Naive thymus-derived CD8-positive, alpha-beta T cell (primary cell): ENCODE measurements around the gene FAM168A. TPM values are rescaled to one million over a fixed set of nuclear protein-coding genes. Genes with fewer than 3 reads are reported as not detected.
"Not testable (repeated sequence)": the region's sequence is repeated elsewhere in the genome, so short reads cannot be mapped to it uniquely, and the experiment has no call there.

Source experiments
- ATAC-seq, 2 donors: fragments of 150-1000 bp; cut with Tn5 transposase in 1 of 2; sonication (Bioruptor Pico), chemical (Tn5 transposase) in 1 of 2; 1 replicate in 1 of 2; 2 replicates in 1 of 2; pipeline ENCODE4 v1.10.0; 2021; ENCODE audit warnings: mild to moderate bottlenecking in 2 of 2, moderate library complexity in 2 of 2
- POLR2A ChIA-PET: fragments of 350-600 bp; sonication (Branson Sonifier 250); formaldehyde crosslinking; loops from one replicate; lab custom pipeline; 2021; ENCODE audit warnings: antibody characterized with exemption; lab: Charles Lee
- DNase-seq, 10 donors: peaks; one replicate each; pipeline versions ENCODE4 v3.0.0 to v3.0.0-alpha.2; 2020 to 2022
- H3K27ac Mint-ChIP-seq, 10 donors: one replicate each; pipeline ENCODE4 v1.8.0; 2020 to 2022; ENCODE audit warnings: mild to moderate bottlenecking in 10 of 10, mixed read lengths in 10 of 10, moderate library complexity in 4 of 10, inconsistent platforms in 1 of 10
- H3K27me3 Mint-ChIP-seq, 5 donors: one replicate each; pipeline ENCODE4 v1.8.0; 2021 to 2022; ENCODE audit warnings: mixed read lengths in 5 of 5
- H3K36me3 Mint-ChIP-seq, 3 donors: one replicate each; pipeline ENCODE4 v1.8.0; 2020 to 2022; ENCODE audit warnings: mixed read lengths in 3 of 3, mild to moderate bottlenecking in 2 of 3, inconsistent platforms in 1 of 3
- H3K4me1 Mint-ChIP-seq, 4 donors: one replicate each; pipeline ENCODE4 v1.8.0; 2021 to 2022; ENCODE audit warnings: mixed read lengths in 4 of 4
- H3K4me3 Mint-ChIP-seq, 10 donors: one replicate each; pipeline ENCODE4 v1.8.0; 2020 to 2022; ENCODE audit warnings: mild to moderate bottlenecking in 10 of 10, mixed read lengths in 10 of 10, moderate library complexity in 6 of 10, inconsistent platforms in 1 of 10
- H3K9me3 Mint-ChIP-seq, 9 donors: one replicate each; pipeline ENCODE4 v1.8.0; 2020 to 2022; ENCODE audit warnings: mixed read lengths in 9 of 9, mild to moderate bottlenecking in 3 of 9, inconsistent platforms in 1 of 9, moderate library complexity in 1 of 9
- polyA plus RNA-seq, 3 donors: library from polyadenylated mRNA; unstranded; fragments of 300-500 nt; fragmentation: Illumina TruSeq; gene quantifications; one replicate each; pipeline ENCODE4 v1.2.3, GENCODE V29; 2021
- total RNA-seq, 8 experiments: library from RNA in 2 of 8; stranded (reverse) in 2 of 8; gene quantifications; one replicate each; pipeline ENCODE4 v1.2.3 and lab custom pipeline; 2021 to 2026

FAM168A gene
- total and polyA plus RNA-seq, 5 experiments from 2014 or later = 2.6 to 21.7 (median 5.0) TPM

- H3K4me3 Mint-ChIP-seq = no peak overlapping the region
- POLR2A ChIA-PET = no interaction called here
- no peaks in the 10 kb centered on the region for H3K9me3 Mint-ChIP-seq
- H3K4me1 Mint-ChIP-seq = peaks cover 0 to 5% (median 2%) of the 10 kb centered on the region in 4 donors
- ATAC-seq (no peak), DNase-seq (no peak)
- H3K36me3 Mint-ChIP-seq = peaks cover 0 to 8% (median 3%) of the 10 kb centered on the region in 3 donors
- H3K27me3 Mint-ChIP-seq = no peaks in the 10 kb centered on the region
- H3K27ac Mint-ChIP-seq = no peak overlapping the region
These were observed 142.9 kb downstream of the FAM168A start for GRCh38 chr11:73454987-73455386.

- no peak for ATAC-seq
- Mint-ChIP-seq H3K27me3 (no peaks in the 10 kb centered on the region), H3K27ac (no peak overlapping the region)
These were observed 144.3 kb downstream of the FAM168A start for GRCh38 chr11:73453562-73453961.

GRCh38 chr11:73452726-73453125 lies 145.2 kb downstream of the FAM168A start:
- Mint-ChIP-seq H3K4me3 (no peak overlapping the region), H3K36me3 (peaks cover 0 to 15% (median 10%) of the 10 kb centered on the region in 3 donors), H3K27me3 (no peaks in the 10 kb centered on the region), H3K27ac (no peak overlapping the region), H3K9me3 (no peaks in the 10 kb centered on the region), H3K4me1 (peaks cover 0 to 5% (median 2%) of the 10 kb centered on the region in 4 donors)
- DNase-seq (no peak), ATAC-seq (no peak)
- POLR2A ChIA-PET = no interaction called here

More at GRCh38 chr11:73453562-73453961, 144.3 kb downstream of the FAM168A start:
- POLR2A ChIA-PET = no interaction called here
- Mint-ChIP-seq H3K36me3 (peaks cover 0 to 13% (median 10%) of the 10 kb centered on the region in 3 donors), H3K4me1 (peaks cover 0 to 5% (median 2%) of the 10 kb centered on the region in 4 donors), H3K4me3 (no peak overlapping the region), H3K9me3 (no peaks in the 10 kb centered on the region)
- DNase-seq = no peak

- POLR2A ChIA-PET = interaction anchor here (0.6 kb wide), 1 partner anchor 738 kb away, joined by 3 read pairs; no protein-coding TSS in a partner anchor
- Mint-ChIP-seq H3K4me1 (peaks cover 1 to 9% (median 6%) of the 10 kb centered on the region in 4 donors), H3K4me3 (no peak overlapping the region), H3K27ac (peak overlapping the region in 1 of 10 donors; percentile 51), H3K9me3 (no peaks in the 10 kb centered on the region), H3K36me3 (peaks cover 0 to 15% (median 6%) of the 10 kb centered on the region in 3 donors), H3K27me3 (no peaks in the 10 kb centered on the region)
- DNase-seq = no peak
- ATAC-seq = no peak
These were observed 146.0 kb downstream of the FAM168A start for GRCh38 chr11:73451896-73452295.

- H3K36me3 Mint-ChIP-seq = peaks cover 0 to 14% (median 7%) of the 10 kb centered on the region in 3 donors
- no peaks in the 10 kb centered on the region for H3K27me3 Mint-ChIP-seq
- H3K9me3 Mint-ChIP-seq = no peaks in the 10 kb centered on the region
- DNase-seq (no peak), ATAC-seq (no peak)
- no peak overlapping the region for H3K4me3 Mint-ChIP-seq
- no peak overlapping the region for H3K27ac Mint-ChIP-seq
- POLR2A ChIA-PET = no interaction called here
- H3K4me1 Mint-ChIP-seq = peaks cover 9 to 17% (median 11%) of the 10 kb centered on the region in 4 donors
These were observed 151.1 kb downstream of the FAM168A start for GRCh38 chr11:73446766-73447165.

- DNase-seq (no peak), ATAC-seq (no peak)
- POLR2A ChIA-PET = no interaction called here
- Mint-ChIP-seq H3K4me1 (peaks cover 9 to 15% (median 11%) of the 10 kb centered on the region in 4 donors), H3K27me3 (no peaks in the 10 kb centered on the region), H3K27ac (peak overlapping the region in 2 of 10 donors; percentile 5 to 13), H3K4me3 (no peak overlapping the region), H3K9me3 (no peaks in the 10 kb centered on the region), H3K36me3 (peaks cover 0 to 19% (median 7%) of the 10 kb centered on the region in 3 donors)
These were observed 151.9 kb downstream of the FAM168A start for GRCh38 chr11:73445980-73446379.

GRCh38 chr11:73439002-73439843 lies 158.7 kb downstream of the FAM168A start:
- Mint-ChIP-seq H3K4me1 (peaks cover 0 to 9% (median 0%) of the 10 kb centered on the region in 4 donors), H3K36me3 (peaks cover 0 to 12% (median 6%) of the 10 kb centered on the region in 3 donors), H3K9me3 (no peaks in the 10 kb centered on the region), H3K27me3 (no peaks in the 10 kb centered on the region), H3K27ac (no peak overlapping the region), H3K4me3 (no peak overlapping the region)
- DNase-seq = no peak
- POLR2A ChIA-PET = no interaction called here
- no peak for ATAC-seq

- not testable (repeated sequence) for DNase-seq, H3K27ac Mint-ChIP-seq, H3K36me3 Mint-ChIP-seq, ATAC-seq, H3K4me3 Mint-ChIP-seq, H3K9me3 Mint-ChIP-seq, H3K27me3 Mint-ChIP-seq, H3K4me1 Mint-ChIP-seq
- POLR2A ChIA-PET = interaction anchor here (0.7 kb wide), 1 partner anchor 31 kb away, joined by 3 read pairs; no protein-coding TSS in a partner anchor
These were observed 161.1 kb downstream of the FAM168A start for GRCh38 chr11:73436859-73437258.

- H3K4me3 Mint-ChIP-seq = no peak overlapping the region
- H3K4me1 Mint-ChIP-seq = peaks cover 0 to 9% (median under 1%) of the 10 kb centered on the region in 4 donors
- DNase-seq = no peak
- H3K9me3 Mint-ChIP-seq = no peaks in the 10 kb centered on the region
- no peak for ATAC-seq
- POLR2A ChIA-PET = no interaction called here
- H3K27me3 Mint-ChIP-seq = no peaks in the 10 kb centered on the region
- peaks cover 0 to 10% (median 5%) of the 10 kb centered on the region in 3 donors for H3K36me3 Mint-ChIP-seq
- no peak overlapping the region for H3K27ac Mint-ChIP-seq
These were observed 166.5 kb downstream of the FAM168A start for GRCh38 chr11:73431396-73431795.

- DNase-seq = no peak
- no peak overlapping the region for H3K4me3 Mint-ChIP-seq
- H3K4me1 Mint-ChIP-seq = peaks cover 0 to 9% (median under 1%) of the 10 kb centered on the region in 4 donors
- H3K27ac Mint-ChIP-seq = no peak overlapping the region
- POLR2A ChIA-PET = interaction anchor here (0.7 kb wide), 1 partner anchor 261 kb away, joined by 3 read pairs; no protein-coding TSS in a partner anchor
- no peaks in the 10 kb centered on the region for H3K27me3 Mint-ChIP-seq
- H3K36me3 Mint-ChIP-seq = peaks cover 0 to 10% (median 5%) of the 10 kb centered on the region in 3 donors
- no peaks in the 10 kb centered on the region for H3K9me3 Mint-ChIP-seq
- no peak for ATAC-seq
These were observed 167.6 kb downstream of the FAM168A start for GRCh38 chr11:73430326-73430725.

- Mint-ChIP-seq H3K4me1 (peaks cover 0 to 9% (median under 1%) of the 10 kb centered on the region in 4 donors), H3K4me3 (no peak overlapping the region), H3K36me3 (peaks cover 0 to 10% (median 5%) of the 10 kb centered on the region in 3 donors), H3K27me3 (no peaks in the 10 kb centered on the region), H3K9me3 (no peaks in the 10 kb centered on the region), H3K27ac (peak overlapping the region in 3 of 10 donors; percentile 3 to 54 (median 19))
- POLR2A ChIA-PET = interaction anchor here (0.7 kb wide), 1 partner anchor 262 kb away, joined by 3 read pairs; no protein-coding TSS in a partner anchor
- DNase-seq = no peak
- no peak for ATAC-seq
These were observed 168.7 kb downstream of the FAM168A start for GRCh38 chr11:73429121-73429750.

- Mint-ChIP-seq H3K4me3 (no peak overlapping the region), H3K27ac (peak overlapping the region in 1 of 10 donors; percentile 3), H3K4me1 (peaks cover 0 to 11% (median under 1%) of the 10 kb centered on the region in 4 donors), H3K9me3 (no peaks in the 10 kb centered on the region), H3K27me3 (no peaks in the 10 kb centered on the region), H3K36me3 (peaks cover 0 to 12% (median 5%) of the 10 kb centered on the region in 3 donors)
- POLR2A ChIA-PET = interaction anchor here (0.6 kb wide), 1 partner anchor 309 kb away, joined by 3 read pairs; no protein-coding TSS in a partner anchor
- no peak for ATAC-seq
- DNase-seq = no peak
These were observed 169.2 kb downstream of the FAM168A start for GRCh38 chr11:73428699-73429098.
